ENCODE measurements around the gene SLFN11.
"Not testable (repeated sequence)": the region's sequence is repeated elsewhere in the genome, so short reads cannot be mapped to it uniquely, and the experiment has no call there.

SLFN11 gene

GRCh38 chr17:35414707-35415106 lies 41.3 kb upstream of the SLFN11 start:
- not testable (repeated sequence) for H3K4ac ChIP-seq (ENCODE audit: low read length); H3K4me2 ChIP-seq (ENCODE audit: insufficient read depth, low read length, poor library complexity, severe bottlenecking); H3K27ac ChIP-seq (replicated peaks; ENCODE audit: low read length); H2BK15ac ChIP-seq (ENCODE audit: low read length); H3K79me1 ChIP-seq (ENCODE audit: low read depth, low read length); H3K9me3 ChIP-seq (replicated peaks in 1 of 2; ENCODE audit: control insufficient read depth in 2 of 2, insufficient read depth in 1 of 2, low read depth in 1 of 2, low read length in 2 of 2); H2AFZ ChIP-seq (ENCODE audit: low read length); H2BK120ac ChIP-seq (ENCODE audit: low read depth, low read length); H2AK5ac ChIP-seq (ENCODE audit: low read depth, low read length); DNase-seq (ENCODE audit: low spot score); H4K8ac ChIP-seq (ENCODE audit: low read depth, low read length); H3K27me3 ChIP-seq (ENCODE audit: control insufficient read depth in 3 of 3, insufficient read depth in 3 of 3, low read depth in 1 of 3, low read length in 3 of 3); H3K23ac ChIP-seq (ENCODE audit: low read depth, low read length, poor library complexity); H2BK5ac ChIP-seq (ENCODE audit: low read length); H3K14ac ChIP-seq (ENCODE audit: low read length); H4K91ac ChIP-seq (ENCODE audit: low read depth, low read length, poor library complexity); H3K4me3 ChIP-seq (ENCODE audit: low read length in 2 of 2); H2BK12ac ChIP-seq (ENCODE audit: low read length); H3K9ac ChIP-seq (ENCODE audit: low read depth, low read length, poor library complexity); H3K4me1 ChIP-seq (ENCODE audit: control insufficient read depth in 2 of 2, insufficient read depth in 1 of 2, low read depth in 1 of 2, low read length in 2 of 2); H3K18ac ChIP-seq (ENCODE audit: low read length)
- H3K36me3 ChIP-seq (replicated peaks in 1 of 2; ENCODE audit: control insufficient read depth in 2 of 2, insufficient read depth in 2 of 2, low read length in 2 of 2): peaks cover 0 to 17% of the 10 kb centered on the region in 2 donors
- WGBS, 2 donors (ENCODE audit: extremely low coverage in 2 of 2, insufficient read length in 2 of 2, insufficient replicate concordance in 1 of 2): no CpG with 5 or more reads among the region's 2 CpGs

- H3K27me3 ChIP-seq (ENCODE audit: control insufficient read depth in 3 of 3, insufficient read depth in 3 of 3, low read depth in 1 of 3, low read length in 3 of 3): no peaks in the 10 kb centered on the region
- H3K79me1 ChIP-seq (ENCODE audit: low read depth, low read length): no peaks in the 10 kb centered on the region
- H3K4ac ChIP-seq (ENCODE audit: low read length): no peak overlapping the region
- H2BK12ac ChIP-seq (ENCODE audit: low read length): no peak overlapping the region
- no peak overlapping the region for H3K14ac ChIP-seq (ENCODE audit: low read length)
- no peak overlapping the region for H3K4me2 ChIP-seq (ENCODE audit: insufficient read depth, low read length, poor library complexity, severe bottlenecking)
- no peak overlapping the region for H3K27ac ChIP-seq (replicated peaks; ENCODE audit: low read length)
- DNase-seq (ENCODE audit: low spot score): no peak
- H4K8ac ChIP-seq (ENCODE audit: low read depth, low read length): no peak overlapping the region
- no peak overlapping the region for H3K18ac ChIP-seq (ENCODE audit: low read length)
- H3K9me3 ChIP-seq (replicated peaks in 1 of 2; ENCODE audit: control insufficient read depth in 2 of 2, insufficient read depth in 1 of 2, low read depth in 1 of 2, low read length in 2 of 2): no peaks in the 10 kb centered on the region
- H3K36me3 ChIP-seq (replicated peaks in 1 of 2; ENCODE audit: control insufficient read depth in 2 of 2, insufficient read depth in 2 of 2, low read length in 2 of 2): peaks cover 0 to 19% of the 10 kb centered on the region in 2 donors
- no peaks in the 10 kb centered on the region for H3K4me1 ChIP-seq (ENCODE audit: control insufficient read depth in 2 of 2, insufficient read depth in 1 of 2, low read depth in 1 of 2, low read length in 2 of 2)
- no CpG with 5 or more reads among the region's 1 CpG for WGBS, 2 donors (ENCODE audit: extremely low coverage in 2 of 2, insufficient read length in 2 of 2, insufficient replicate concordance in 1 of 2)
- H4K91ac ChIP-seq (ENCODE audit: low read depth, low read length, poor library complexity): no peak overlapping the region
- no peak overlapping the region for H2BK120ac ChIP-seq (ENCODE audit: low read depth, low read length)
- no peak overlapping the region for H2AFZ ChIP-seq (ENCODE audit: low read length)
- no peak overlapping the region for H2BK5ac ChIP-seq (ENCODE audit: low read length)
- H3K23ac ChIP-seq (ENCODE audit: low read depth, low read length, poor library complexity): no peak overlapping the region
- no peak overlapping the region for H2AK5ac ChIP-seq (ENCODE audit: low read depth, low read length)
- no peak overlapping the region for H2BK15ac ChIP-seq (ENCODE audit: low read length)
- no peak overlapping the region for H3K9ac ChIP-seq (ENCODE audit: low read depth, low read length, poor library complexity)
- H3K4me3 ChIP-seq (ENCODE audit: low read length in 2 of 2): no peak overlapping the region
Measured at GRCh38 chr17:35414247-35414646, 40.8 kb upstream of the SLFN11 start.

- Histone ChIP-seq H4K8ac (ENCODE audit: low read depth, low read length) (no peak overlapping the region), H2BK15ac (ENCODE audit: low read length) (no peak overlapping the region), H3K18ac (ENCODE audit: low read length) (no peak overlapping the region), H3K79me1 (ENCODE audit: low read depth, low read length) (no peaks in the 10 kb centered on the region), H3K4me1 (ENCODE audit: control insufficient read depth in 2 of 2, insufficient read depth in 1 of 2, low read depth in 1 of 2, low read length in 2 of 2) (no peaks in the 10 kb centered on the region), H3K36me3 (replicated peaks in 1 of 2; ENCODE audit: control insufficient read depth in 2 of 2, insufficient read depth in 2 of 2, low read length in 2 of 2) (peaks cover 0 to 20% of the 10 kb centered on the region in 2 donors), H3K14ac (ENCODE audit: low read length) (no peak overlapping the region), H3K9ac (ENCODE audit: low read depth, low read length, poor library complexity) (no peak overlapping the region), H3K27ac (replicated peaks; ENCODE audit: low read length) (no peak overlapping the region), H3K4ac (ENCODE audit: low read length) (no peak overlapping the region), H3K4me2 (ENCODE audit: insufficient read depth, low read length, poor library complexity, severe bottlenecking) (no peak overlapping the region), H2AK5ac (ENCODE audit: low read depth, low read length) (no peak overlapping the region), H2BK5ac (ENCODE audit: low read length) (no peak overlapping the region), H2AFZ (ENCODE audit: low read length) (no peak overlapping the region), H3K9me3 (replicated peaks in 1 of 2; ENCODE audit: control insufficient read depth in 2 of 2, insufficient read depth in 1 of 2, low read depth in 1 of 2, low read length in 2 of 2) (peaks cover 0 to 2% of the 10 kb centered on the region in 2 donors), H4K91ac (ENCODE audit: low read depth, low read length, poor library complexity) (no peak overlapping the region), H2BK120ac (ENCODE audit: low read depth, low read length) (no peak overlapping the region), H3K27me3 (ENCODE audit: control insufficient read depth in 3 of 3, insufficient read depth in 3 of 3, low read depth in 1 of 3, low read length in 3 of 3) (no peaks in the 10 kb centered on the region), H3K23ac (ENCODE audit: low read depth, low read length, poor library complexity) (peak overlapping the region; percentile 80), H3K4me3 (ENCODE audit: low read length in 2 of 2) (no peak overlapping the region), H2BK12ac (ENCODE audit: low read length) (no peak overlapping the region)
- no CpG with 5 or more reads among the region's 26 CpGs for WGBS, 2 donors (ENCODE audit: extremely low coverage in 2 of 2, insufficient read length in 2 of 2, insufficient replicate concordance in 1 of 2)
- no peak for DNase-seq (ENCODE audit: low spot score)
Measured at GRCh38 chr17:35407531-35407930, 34.1 kb upstream of the SLFN11 start.

GRCh38 chr17:35406568-35406967 lies 33.1 kb upstream of the SLFN11 start:
- Histone ChIP-seq H2BK5ac (ENCODE audit: low read length) (no peak overlapping the region), H3K4ac (ENCODE audit: low read length) (no peak overlapping the region), H2BK120ac (ENCODE audit: low read depth, low read length) (no peak overlapping the region), H3K9me3 (replicated peaks in 1 of 2; ENCODE audit: control insufficient read depth in 2 of 2, insufficient read depth in 1 of 2, low read depth in 1 of 2, low read length in 2 of 2) (peaks cover 0 to 2% of the 10 kb centered on the region in 2 donors), H3K4me2 (ENCODE audit: insufficient read depth, low read length, poor library complexity, severe bottlenecking) (no peak overlapping the region), H3K4me3 (ENCODE audit: low read length in 2 of 2) (no peak overlapping the region), H3K79me1 (ENCODE audit: low read depth, low read length) (no peaks in the 10 kb centered on the region), H2AK5ac (ENCODE audit: low read depth, low read length) (no peak overlapping the region), H3K36me3 (replicated peaks in 1 of 2; ENCODE audit: control insufficient read depth in 2 of 2, insufficient read depth in 2 of 2, low read length in 2 of 2) (peaks cover 0 to 19% of the 10 kb centered on the region in 2 donors), H2BK15ac (ENCODE audit: low read length) (no peak overlapping the region), H3K9ac (ENCODE audit: low read depth, low read length, poor library complexity) (no peak overlapping the region), H4K91ac (ENCODE audit: low read depth, low read length, poor library complexity) (no peak overlapping the region), H4K8ac (ENCODE audit: low read depth, low read length) (no peak overlapping the region), H3K14ac (ENCODE audit: low read length) (no peak overlapping the region), H3K18ac (ENCODE audit: low read length) (no peak overlapping the region), H3K4me1 (ENCODE audit: control insufficient read depth in 2 of 2, insufficient read depth in 1 of 2, low read depth in 1 of 2, low read length in 2 of 2) (no peaks in the 10 kb centered on the region), H3K27me3 (ENCODE audit: control insufficient read depth in 3 of 3, insufficient read depth in 3 of 3, low read depth in 1 of 3, low read length in 3 of 3) (no peaks in the 10 kb centered on the region), H3K27ac (replicated peaks; ENCODE audit: low read length) (no peak overlapping the region), H3K23ac (ENCODE audit: low read depth, low read length, poor library complexity) (no peak overlapping the region), H2AFZ (ENCODE audit: low read length) (no peak overlapping the region), H2BK12ac (ENCODE audit: low read length) (no peak overlapping the region)
- no peak for DNase-seq (ENCODE audit: low spot score)
- no CpG with 5 or more reads among the region's 1 CpG for WGBS, 2 donors (ENCODE audit: extremely low coverage in 2 of 2, insufficient read length in 2 of 2, insufficient replicate concordance in 1 of 2)
